HG03439 (cell line): ENCODE measurements around the gene ASCL2.

Source experiments
- ATAC-seq: cut with Tn5 transposase; IDR thresholded peaks from one replicate; pipeline ENCODE4 v1.9.1; 2021; ENCODE audit warnings: mild to moderate bottlenecking, moderate library complexity; ENCODE audit not compliant: unreplicated experiment

ASCL2 gene

DNA sequence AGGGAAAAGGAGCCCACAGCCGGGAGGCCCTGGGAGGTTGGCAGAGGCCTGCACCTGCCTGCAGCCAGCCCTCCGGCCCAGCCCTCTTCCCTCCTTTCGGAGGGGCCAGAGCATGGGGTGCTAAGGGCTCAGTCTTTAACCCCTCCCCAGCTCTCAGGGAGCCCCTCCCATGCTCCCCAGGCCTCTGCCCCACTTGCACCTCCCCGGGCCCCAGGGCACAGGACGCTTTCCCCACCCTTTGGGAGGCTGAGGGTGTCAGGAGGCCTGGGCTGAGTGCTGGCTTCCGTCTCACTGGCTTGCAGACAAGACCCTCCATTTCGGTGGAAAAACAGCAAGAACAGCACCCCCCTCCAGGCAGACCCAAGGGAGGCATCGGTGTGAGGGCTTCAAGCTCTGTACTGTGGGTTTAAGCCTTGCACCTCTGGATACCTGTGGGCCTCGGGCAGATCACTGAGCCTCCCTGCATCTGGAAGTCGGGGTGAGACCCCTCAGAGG is 7.3 kb downstream of the ASCL2 start:
- no peak for ATAC-seq

DNA sequence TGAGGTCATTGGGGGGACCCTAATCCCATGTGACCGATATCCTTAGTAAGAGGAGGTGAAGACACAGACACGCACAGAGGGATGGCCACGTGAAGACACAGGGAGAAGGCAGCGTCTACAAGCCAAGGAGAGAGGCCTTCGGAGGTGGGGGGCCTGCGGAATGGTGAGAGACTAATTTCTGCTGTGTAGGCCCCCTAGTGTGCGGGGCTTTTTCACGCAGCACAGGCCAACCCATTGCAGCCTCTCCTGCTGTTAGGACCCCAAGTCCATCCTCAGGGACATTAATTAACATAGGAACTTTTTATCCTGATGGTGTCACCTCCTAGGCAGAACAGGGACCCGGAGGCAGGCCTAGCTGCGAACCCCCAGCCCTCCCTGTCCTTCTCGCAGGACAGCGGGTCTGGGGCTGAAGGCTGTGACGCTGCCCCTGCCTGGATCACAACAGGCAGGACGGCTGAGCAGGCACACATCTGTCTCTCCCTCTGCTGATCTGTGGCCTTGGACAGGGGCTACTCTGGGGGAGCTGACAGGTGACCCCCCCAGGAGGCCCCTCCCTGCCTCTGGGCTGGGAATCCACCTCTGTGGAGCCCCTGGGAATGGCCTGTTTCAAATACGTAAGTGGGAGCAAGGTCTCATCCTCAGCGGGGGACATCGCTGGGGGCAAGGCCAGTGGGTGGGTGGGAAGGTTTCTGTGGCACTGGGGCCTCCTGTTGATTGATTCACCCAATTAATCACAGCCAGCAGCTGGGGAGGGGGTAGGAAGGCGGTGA is 7.9 kb downstream of the ASCL2 start:
- no peak for ATAC-seq

GRCh38 chr11:2261436-2262230 is 8.8 kb downstream of the ASCL2 start:
- no peak for ATAC-seq

DNA sequence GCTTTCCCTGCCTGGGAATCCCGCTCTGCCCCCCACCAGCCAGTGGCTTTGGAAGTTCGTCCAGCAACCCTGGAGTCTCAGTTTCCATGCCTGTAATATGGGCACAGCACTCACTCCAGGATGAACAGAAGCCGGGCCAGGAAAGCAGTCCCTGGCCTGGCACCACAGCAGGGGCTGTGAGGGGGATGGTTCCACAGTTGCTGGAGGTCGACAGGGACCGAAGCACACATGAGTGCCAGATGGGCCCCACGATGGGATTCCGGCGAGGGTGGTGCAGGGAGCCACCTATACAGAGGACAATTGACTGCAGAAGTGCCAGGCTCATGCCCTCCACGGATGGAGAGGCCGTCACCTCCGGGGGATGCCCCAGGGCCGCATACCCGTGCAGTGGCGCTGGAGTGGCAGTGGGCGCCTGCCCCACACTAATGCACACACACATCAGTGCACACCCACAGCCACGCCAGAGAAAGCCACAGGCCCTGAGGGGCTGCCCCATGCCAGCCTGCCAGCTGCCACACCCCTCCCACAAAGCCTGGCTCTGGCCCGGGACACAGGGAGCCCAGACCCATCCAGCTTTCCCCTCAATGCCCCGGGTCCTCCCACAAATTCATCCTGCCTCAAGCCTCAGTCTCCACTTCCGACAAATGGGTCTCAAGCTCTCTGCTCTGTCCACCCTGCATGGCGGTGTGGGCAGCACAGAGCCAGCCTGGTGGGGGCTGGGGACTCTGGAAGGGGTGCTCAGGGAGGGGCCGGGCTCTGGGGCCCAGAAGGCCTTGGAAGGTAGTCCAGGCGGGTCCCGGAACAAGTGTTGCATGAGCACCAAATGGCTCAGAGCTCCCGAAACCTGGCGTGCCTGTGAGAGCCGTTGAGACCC is 9.7 kb downstream of the ASCL2 start:
- ATAC-seq = no peak

- no peak for ATAC-seq
Measured at GRCh38 chr11:2259897-2260451, 10.4 kb downstream of the ASCL2 start.

DNA sequence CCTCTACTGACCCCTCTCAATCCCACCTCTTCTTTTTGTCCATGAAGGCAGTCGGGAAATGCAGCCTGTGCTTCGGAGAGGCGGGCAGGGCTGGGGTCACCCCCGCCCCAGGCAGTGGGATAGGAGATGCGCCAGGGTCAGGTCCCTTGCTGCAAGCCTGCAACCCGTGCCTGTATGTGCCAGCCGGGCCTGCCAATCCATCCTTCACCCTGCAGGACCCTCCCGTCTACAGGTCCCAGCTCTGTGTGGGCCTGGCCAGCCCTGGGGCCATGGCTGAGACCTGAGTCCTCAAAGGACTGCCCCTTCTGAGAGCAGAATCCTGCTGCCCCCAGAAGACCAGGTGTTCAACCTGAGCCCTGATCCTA is 10.9 kb downstream of the ASCL2 start:
- ATAC-seq = no peak

DNA sequence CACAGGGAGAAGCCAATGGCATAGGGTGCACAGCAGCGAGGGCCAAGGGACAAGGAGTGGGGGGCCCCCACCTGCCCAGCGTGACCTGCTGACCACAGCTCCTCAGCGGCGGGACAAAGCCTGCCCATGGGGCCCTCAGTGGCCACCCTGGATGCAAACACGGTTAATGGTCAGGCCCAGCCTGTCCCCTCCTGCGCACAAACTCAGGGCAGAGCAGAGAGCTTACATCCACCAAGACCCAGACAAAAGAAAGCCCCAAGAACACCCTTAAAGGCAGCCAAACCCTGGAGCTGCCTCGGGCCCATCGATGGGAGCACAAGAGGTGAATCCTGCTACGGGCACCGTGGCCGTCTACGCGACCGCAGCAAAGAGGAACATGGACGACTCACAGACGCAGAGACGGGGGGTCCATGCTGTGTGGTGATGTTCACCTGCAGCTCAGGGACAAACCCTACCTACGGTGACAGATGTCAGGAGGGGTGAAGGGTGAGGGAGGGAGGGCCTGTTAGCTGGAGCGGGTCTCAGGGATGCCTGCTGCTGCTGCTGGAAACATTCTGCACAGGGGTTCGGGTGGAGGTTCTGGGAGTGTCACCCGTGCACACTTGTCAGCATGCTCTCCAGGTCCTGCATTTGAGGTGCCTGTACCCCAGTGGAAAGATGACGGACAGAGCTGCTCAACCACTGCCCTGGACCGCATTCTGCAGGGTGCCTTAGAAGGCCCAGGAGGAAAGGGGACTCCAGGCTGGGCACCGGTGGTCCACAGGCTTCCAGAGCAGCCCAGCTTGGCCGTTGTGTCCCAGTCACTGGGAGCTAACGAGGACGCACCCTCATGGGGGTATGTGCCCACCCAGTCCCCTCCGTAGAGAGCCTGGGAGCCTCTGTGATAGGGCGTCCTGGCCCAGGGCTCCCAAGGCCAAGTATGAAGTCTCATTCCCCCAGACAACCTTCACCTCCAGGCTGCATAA is 11.6 kb downstream of the ASCL2 start:
- no peak for ATAC-seq

DNA sequence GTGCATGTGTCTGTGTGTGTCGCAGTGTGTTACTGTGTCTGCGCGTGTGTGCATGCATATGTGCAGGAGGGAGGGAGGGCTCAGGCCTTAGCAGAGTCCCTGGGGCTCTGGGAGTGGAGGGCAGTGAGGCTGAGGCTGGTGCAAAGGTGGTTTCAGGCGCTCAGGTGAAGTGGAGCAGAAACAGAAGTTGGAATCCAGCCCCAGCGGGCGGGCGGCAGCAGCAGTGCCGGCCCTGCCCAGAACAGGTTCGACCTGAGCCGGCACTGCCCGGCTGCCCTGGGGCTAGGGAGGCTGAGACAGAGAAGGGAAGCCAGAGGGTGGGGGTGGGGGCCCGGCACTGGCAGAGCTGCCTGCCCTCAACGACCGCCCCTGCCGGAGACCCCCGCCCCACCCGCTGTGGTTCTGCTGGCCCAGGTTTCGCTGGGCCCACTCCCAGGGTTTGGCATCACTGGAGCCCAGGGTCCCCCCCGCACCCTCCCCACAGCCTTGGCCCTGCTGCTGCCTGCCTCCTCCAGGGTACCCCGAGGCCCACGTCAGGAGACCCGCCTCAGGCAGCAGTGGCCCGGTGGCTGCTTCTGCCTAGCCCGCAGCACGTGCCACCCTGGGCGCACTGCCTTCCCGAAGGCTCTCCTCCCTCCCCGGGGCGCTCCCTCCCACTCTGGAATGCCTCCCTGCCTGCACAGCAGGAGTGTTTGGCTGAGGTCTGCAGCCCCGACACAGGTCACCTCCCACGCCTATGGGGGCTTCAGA is 13.3 kb downstream of the ASCL2 start:
- ATAC-seq = no peak

DNA sequence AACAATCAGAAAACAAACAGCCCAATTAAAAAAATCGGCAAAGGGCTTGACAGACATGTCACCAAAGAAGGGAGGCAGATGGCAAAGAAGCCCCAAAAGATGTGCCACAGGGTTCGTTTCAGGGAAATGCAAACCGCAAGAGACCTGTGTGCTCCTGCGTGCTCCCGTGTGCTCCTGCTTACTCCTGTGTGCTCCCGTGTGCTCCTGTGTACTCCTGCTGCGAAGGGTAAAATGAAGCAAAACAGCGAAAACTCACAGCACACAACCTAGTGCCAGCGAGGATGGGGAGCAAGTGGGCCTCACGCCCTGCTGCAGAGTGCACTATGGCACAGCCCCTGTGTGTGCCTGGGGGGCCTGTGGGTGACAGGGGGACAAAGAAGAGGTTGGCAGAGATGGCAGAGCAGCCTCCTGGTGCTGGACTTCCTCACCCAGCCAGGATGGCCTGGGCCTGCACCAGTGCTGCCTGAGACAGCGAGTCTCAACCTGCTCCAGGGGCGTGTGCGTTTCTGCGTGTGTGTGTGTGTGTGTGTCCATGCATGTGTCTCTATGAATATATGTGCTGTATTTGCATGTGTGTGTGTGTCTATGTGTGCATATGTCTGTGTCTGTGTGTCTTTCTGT is 14.0 kb downstream of the ASCL2 start:
- ATAC-seq = no peak

GRCh38 chr11:2252018-2252417 is 18.4 kb downstream of the ASCL2 start:
- no peak for ATAC-seq

DNA sequence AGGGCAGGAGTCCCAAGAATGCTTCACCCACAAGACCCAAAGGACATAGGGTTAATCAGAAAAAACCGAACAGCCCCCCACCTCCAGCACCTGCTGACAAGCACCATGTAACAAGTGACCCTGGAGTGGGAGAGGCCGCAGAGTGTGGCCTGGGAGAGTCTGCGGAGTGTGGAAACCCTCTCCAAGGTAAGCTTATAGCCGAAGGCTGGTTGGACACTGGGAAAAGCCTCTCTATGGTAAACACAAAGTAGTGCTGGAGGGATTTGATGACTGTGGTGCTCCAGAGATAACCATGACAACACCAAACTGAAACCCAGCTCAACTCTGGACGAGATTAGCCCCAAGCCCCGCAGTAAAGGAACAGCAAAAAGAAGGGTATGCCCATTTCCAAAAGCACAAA is 19.2 kb downstream of the ASCL2 start:
- no peak for ATAC-seq

DNA sequence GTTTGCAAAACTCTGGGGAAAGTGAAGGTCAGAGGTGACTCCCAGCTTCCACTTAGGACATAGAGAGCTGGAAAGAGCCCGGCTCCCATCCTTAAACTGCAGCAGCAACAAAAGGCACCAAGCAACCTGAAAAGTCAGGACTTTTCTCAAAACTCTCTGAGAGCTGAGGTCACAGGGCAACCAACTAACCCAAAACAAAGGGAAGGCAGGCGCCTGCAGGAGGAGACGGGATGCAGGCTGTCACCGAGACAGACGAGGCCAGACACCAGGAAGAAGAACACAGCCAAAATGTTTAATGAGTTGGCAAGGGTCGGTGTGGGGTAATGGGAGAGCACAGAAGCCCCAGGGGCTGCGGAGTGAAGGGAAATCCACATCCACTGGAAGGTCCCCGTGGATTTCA is 19.9 kb downstream of the ASCL2 start:
- no peak for ATAC-seq

DNA sequence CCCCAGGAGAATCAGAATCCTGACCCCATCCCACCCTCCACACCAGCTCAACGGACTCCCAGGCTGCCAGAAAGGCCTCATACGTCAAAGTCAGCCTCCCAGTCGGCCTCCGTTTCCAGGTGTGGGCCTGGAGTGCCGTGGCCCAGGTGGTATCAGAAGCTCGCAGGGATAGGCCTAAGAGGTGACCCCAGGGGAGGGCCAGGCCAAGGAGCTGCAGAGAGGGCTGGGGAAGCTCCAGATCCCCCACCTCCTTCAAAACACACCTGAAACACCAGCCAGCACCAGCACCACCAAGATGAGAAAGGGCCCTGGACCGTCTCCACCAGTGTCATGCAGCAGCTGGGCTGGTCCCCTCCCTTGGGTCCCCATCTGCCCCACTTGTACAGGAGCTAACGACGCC is 20.3 kb downstream of the ASCL2 start:
- ATAC-seq = no peak

DNA sequence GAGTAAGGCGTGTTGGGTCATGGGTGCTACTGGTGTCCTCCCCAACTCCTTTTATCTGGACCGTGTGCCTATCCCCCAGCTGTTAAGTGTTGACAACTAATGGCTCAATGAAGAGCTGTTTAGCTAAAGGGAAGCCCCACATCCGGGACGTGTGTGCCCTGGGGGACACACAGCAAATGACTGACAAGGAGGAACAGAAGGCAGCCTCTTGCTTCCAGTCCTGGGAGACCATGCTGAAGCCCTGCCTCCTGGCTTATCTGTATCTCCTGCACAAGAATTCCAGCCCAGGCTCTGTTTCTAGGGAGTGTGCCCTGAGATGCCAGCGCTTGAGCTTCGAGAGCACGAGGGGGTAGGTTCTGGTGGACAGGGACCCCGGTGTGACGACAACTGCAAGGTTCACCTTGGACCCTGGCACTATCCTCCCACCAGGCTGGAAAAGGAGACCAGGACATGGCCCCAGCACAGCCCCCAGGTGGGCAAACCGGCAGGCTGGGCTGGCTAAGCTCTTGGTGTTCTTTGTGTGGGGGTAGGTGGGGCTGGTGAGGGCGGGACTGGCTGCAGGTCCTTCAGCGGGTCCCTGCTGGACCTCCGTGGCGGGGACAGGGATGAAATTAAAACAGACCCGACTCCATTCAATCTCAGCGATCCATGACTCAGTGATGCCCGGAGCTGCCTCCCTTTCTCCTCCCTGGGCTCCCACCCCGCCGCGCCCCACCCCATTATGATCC is 21.0 kb downstream of the ASCL2 start:
- ATAC-seq = no peak

GRCh38 chr11:2248762-2249161 is 21.6 kb downstream of the ASCL2 start:
- no peak for ATAC-seq

GRCh38 chr11:2248242-2248641 is 22.1 kb downstream of the ASCL2 start:
- ATAC-seq = no peak

- no peak for ATAC-seq
Measured at GRCh38 chr11:2247496-2247895, 22.9 kb downstream of the ASCL2 start.

GRCh38 chr11:2240834-2241233 is 29.6 kb downstream of the ASCL2 start:
- no peak for ATAC-seq
